ENCODE results near the gene JAKMIP1.

- TF ChIP-seq POLR2A (IDR thresholded peaks at IDR 0.05) (no peak), CTCF (IDR thresholded peaks at IDR 0.05) (no peak), EP300 (IDR thresholded peaks at IDR 0.05) (no peak), POLR2AphosphoS5 (IDR thresholded peaks at IDR 0.05) (no peak)
Measured at GRCh38 chr4:6049985-6050384, 150.4 kb downstream of the JAKMIP1 start.
